HG03196 (cell line): ENCODE results near the gene ORC5.
"Not testable (repeated sequence)": the region's sequence is repeated elsewhere in the genome, so short reads cannot be mapped to it uniquely, and the experiment has no call there.

Experiments
- ATAC-seq: cut with Tn5 transposase; IDR thresholded peaks from one replicate; pipeline ENCODE4 v1.9.1; 2021; ENCODE audit not compliant: unreplicated experiment

The ORC5 gene

GRCh38 chr7:104196161-104196560 is 11.7 kb downstream of the ORC5 start:
- ATAC-seq = no peak

DNA sequence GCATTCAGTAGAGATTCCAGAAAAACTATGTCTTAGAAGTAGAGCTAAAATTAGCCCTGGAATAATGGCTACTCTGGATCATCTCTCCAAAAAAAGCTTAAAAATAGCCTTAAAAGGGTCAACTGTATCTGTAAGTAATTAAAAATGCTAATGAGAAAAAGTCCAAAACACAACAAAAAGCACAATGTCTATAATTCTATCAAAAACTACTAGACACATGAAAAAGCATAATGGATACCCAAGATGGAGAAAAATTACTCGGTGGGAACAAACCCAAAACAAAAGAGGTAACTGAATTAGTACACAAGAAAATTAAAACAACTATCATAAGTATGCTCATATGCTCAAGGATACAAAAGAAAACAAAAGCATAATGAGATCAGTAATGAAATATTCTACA is 15.4 kb downstream of the ORC5 start:
- no peak for ATAC-seq

DNA sequence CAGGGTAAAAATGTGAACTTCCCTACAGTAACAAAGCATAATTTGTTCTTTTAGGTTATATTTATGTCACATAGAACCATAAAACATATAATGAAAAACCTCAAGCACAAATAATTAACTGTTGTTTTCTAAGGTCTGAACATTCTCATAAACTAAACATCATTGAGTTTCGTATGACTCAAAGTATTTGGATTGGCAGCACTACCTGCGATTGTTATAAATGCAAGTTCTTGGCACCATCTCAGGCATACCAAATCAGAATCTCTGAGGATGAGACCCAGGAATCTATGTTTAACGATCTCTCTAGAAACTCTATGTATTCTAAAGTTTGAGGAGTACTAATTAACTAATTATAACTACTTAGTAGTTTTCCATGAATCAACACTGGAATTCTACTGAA is 22.5 kb downstream of the ORC5 start:
- ATAC-seq = no peak

DNA sequence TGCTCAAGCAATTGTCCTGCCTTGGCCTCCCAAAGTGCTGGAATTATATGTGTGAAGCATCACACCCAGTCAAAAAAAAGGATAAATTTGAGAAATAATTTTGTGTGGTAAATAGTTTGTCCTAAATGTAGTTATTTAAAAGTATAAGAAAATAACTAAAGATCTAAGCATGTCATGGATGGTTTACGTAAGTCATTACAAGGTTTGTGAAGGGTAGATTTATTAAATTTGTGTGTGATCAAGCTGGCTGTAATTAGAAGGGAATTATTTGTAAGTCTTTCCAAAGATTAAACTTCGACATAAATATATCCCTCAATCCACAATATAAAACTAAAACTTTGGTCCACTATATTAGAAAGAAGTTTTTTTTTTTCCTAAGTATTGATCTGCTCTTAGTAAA is 28.6 kb downstream of the ORC5 start:
- no peak for ATAC-seq

- not testable (repeated sequence) for ATAC-seq
Measured at GRCh38 chr7:104177565-104178083, 30.2 kb downstream of the ORC5 start.

DNA sequence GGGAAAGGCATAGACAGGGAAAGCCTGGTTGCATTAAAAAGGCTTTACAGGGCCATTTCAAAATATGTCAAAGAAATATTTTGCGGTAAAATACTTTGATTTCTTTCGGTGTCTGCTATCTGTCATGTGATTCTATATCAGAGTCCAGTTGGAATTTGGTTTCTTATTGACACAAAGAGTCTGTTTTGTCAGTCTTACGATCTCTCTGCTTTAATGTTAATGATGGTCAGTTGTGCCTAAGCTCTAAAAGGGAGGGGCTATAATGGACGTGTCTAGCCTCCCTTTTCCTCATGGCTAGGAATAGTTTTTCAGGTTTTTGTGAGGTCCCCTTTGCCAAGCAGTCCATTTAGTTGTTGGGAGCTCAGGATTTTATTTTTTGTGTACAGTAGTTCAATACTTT is 31.5 kb downstream of the ORC5 start:
- no peak for ATAC-seq

GRCh38 chr7:104175361-104175984 is 32.3 kb downstream of the ORC5 start:
- ATAC-seq = no peak

GRCh38 chr7:104174798-104175197 is 33.0 kb downstream of the ORC5 start:
- no peak for ATAC-seq

GRCh38 chr7:104162081-104162480 is 45.7 kb downstream of the ORC5 start:
- no peak for ATAC-seq

GRCh38 chr7:104161244-104161643 is 46.6 kb downstream of the ORC5 start:
- no peak for ATAC-seq

GRCh38 chr7:104160375-104160774 is 47.4 kb downstream of the ORC5 start:
- ATAC-seq = no peak

DNA sequence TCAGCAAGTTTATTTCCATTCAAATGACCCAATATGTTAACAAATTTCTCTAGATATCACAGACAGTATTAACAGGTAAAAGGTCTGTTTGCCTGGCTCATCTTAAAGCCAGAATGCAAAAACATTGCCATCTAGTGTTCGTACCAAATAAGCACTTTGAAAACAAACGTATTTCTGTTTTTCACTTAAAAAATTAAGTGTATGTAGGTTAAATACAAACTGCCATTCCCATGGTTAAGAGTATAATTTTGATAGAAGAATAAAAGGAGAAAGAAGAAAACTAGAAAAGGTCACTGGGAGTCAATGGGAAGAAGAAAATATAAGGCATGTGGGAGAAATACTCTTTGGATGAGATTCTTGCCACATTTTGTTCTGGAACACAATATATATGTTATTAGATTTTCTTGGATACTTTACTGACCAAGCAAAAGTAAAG is 51.0 kb downstream of the ORC5 start:
- no peak for ATAC-seq

- no peak for ATAC-seq
Measured at GRCh38 chr7:104153287-104153686, 54.5 kb downstream of the ORC5 start.

DNA sequence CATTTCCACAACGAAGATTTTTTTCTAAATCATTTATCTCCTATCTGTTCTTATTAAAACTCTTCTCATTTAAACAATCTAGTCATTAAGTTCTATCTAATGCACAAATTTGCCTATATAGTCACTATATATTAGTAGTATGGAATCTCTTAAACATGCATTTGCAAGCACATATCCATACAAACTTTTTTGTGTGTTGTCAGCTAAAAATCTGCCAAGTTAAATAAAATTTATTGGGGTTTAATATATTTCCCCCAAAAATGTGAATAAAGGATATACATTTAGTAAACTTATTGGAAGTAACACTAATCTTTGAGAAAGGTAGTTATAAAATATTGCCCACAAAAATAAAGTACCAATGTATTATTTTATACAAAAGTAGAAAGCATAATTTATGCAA is 55.3 kb downstream of the ORC5 start:
- ATAC-seq = no peak

- no peak for ATAC-seq
Measured at GRCh38 chr7:104150470-104150869, 57.3 kb downstream of the ORC5 start.

DNA sequence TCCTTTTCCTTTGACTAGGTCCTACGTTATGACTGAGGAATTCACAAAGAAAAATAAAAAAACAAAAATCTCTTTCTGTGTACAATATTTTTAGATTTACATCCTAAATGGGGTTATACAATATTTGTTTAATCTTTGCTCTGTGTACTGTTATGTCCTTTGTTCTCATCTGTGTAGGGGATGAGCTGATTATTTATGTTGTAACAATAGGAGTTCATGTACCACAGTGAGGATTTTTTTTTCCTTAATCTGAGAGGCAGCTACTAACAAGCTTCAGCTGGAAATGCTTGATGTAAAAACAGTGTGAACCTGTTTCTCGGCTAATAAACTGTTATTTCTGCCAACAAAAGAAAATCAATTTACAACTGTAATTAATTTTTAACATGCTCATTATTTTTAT is 58.0 kb downstream of the ORC5 start:
- no peak for ATAC-seq

- no peak for ATAC-seq
Measured at GRCh38 chr7:104142147-104142546, 65.7 kb downstream of the ORC5 start.

DNA sequence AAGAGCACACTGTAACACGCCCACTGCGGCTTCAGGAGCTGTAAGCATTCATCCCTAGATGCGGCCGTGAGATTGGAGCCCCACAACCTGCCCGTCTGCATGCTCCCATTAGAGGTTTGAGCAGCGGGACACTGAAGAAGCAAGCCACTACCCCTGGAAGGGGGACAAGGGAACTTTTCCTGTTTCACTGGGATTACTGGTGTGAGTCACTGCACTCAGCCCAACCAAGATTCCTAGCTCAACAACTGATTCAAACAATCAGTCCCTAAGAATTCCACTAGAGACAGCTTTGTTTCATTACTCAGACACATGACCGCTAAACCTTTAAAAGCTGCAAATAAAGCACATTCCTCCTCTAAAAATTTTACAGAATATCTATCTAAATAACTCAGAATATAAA is 69.8 kb downstream of the ORC5 start:
- ATAC-seq = no peak

DNA sequence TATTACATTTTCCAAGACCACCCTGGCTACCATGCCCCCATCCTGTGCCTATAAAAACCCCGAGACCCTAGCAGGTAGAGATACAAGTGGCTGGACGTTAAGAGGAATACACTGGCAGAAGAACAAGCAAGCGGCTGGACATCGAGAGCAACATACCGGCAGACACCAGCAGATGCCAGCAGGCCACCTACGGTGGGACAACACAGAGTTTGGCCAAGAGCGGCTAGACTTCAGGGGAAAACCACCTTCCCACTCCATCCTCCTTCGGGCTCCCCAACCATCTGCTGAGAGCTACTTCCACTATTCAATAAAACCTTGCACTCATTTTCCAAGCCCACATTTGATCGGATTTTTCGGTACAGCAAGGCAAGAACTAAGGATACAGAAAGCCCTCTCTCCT is 70.3 kb downstream of the ORC5 start:
- no peak for ATAC-seq

- ATAC-seq = no peak
Measured at GRCh38 chr7:104136981-104137380, 70.8 kb downstream of the ORC5 start.

DNA sequence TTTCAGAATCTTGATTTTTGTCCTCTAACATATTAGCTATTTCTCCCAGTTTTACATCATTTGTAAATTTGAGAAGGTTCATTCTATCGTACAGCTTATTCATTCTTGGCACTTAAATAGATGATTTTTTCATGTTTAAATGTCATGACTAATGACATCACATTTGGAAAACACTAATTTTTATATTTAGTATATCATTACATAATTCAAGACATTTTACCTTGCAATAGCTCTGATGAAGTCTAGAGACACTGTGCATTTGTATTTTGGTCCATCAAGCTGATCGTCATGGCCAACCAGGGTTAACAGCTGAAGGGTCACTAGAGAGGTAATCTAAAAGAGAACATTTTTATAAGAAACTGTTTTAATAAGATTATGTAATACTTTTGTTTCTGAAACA is 71.3 kb downstream of the ORC5 start:
- ATAC-seq = no peak

DNA sequence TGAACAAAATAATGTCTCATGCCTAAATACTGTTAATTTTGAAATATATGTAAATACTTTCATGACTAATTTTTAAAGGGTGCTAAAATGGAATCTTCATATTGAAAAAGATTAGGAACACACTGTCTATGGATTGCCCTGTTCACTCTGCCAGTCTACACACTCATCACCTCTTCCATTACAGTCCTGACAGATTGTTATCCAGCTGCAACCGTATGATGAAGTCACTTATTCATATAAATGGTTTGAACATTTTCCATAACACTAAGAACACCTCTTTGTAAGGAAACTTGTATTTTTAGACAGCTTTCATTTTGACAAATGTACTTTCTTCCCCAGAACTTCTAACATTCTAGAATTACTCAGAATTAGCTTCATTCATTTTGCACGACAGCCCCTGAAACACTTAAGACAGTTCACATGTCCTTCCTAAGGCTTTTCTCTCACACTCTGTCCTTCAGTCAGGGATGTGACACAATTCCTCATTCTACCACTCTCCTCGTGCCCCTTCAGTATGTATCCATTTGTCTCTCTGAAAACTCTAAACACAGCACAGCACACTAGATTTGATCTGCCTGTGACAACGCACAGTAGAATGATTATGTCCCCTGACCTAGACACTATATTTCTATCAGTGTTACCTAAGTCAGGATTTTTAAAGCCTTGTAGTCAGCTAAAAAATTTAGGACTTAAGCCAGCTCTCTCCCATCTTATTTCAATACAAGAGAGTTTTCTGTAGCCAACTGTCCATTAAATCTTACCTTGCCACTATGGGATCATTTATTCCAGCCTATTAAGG is 71.9 kb downstream of the ORC5 start:
- ATAC-seq = no peak
